HL-60 (cell line): ENCODE measurements around the gene FHIT.

Experiments
- CTCF ChIP-seq: IDR thresholded peaks from one replicate; pipeline ENCODE4 v1.5.1; 2011; ENCODE audit warnings: low read length, control low read depth, inconsistent platforms; ENCODE audit not compliant: insufficient read depth
- POLR2AphosphoS5 ChIP-seq: IDR thresholded peaks from 2 replicates; pipeline ENCODE4 v1.6.1; 2012; ENCODE audit warnings: low read depth

GRCh38 chr3:60652829-60653228, 598.4 kb downstream of the FHIT start:
- TF ChIP-seq POLR2AphosphoS5 = no peak
- no peak for TF ChIP-seq CTCF
